Measurements from ENCODE around the gene EAF2. TPM values are rescaled to one million over a fixed set of nuclear protein-coding genes. Genes with fewer than 3 reads are reported as not detected.

The EAF2 gene
- polyA plus RNA-seq (ENCODE audit: insufficient read length in 4 of 4) = 10 to 100 TPM in 1 of 4 donors, 1 to 10 TPM in 3; 7.4 to 11.2 (median 8.6) TPM

- peak; percentile 91 to 95 (median 94) for DNase-seq (ENCODE audit: low read depth in 4 of 4, low spot score in 3 of 4)
These were observed at the start of gene EAF2, which contains the start of gene IQCB1 for GRCh38 chr3:121834671-121835464. Gene EAF2 (plus strand): TSS chr3:121835209. CDS start chr3:121835286, 77 bp downstream. Gene IQCB1 (minus strand): TSS chr3:121835060. CDS start chr3:121828960, 6,100 bp downstream.

- DNase-seq (ENCODE audit: low read depth in 4 of 4, low spot score in 3 of 4) = no peak
These were observed 48.5 kb upstream of the EAF2 start for GRCh38 chr3:121786485-121786884.

GRCh38 chr3:121793078-121793477 lies 41.9 kb upstream of the EAF2 start:
- DNase-seq (ENCODE audit: low read depth in 4 of 4, low spot score in 3 of 4) = no peak

- no peak for DNase-seq (ENCODE audit: low read depth in 4 of 4, low spot score in 3 of 4)
These were observed 40.6 kb upstream of the EAF2 start for GRCh38 chr3:121794264-121794983.

GRCh38 chr3:121796970-121797369 lies 38.0 kb upstream of the EAF2 start:
- DNase-seq (ENCODE audit: low read depth in 4 of 4, low spot score in 3 of 4) = no peak

- DNase-seq (ENCODE audit: low read depth in 4 of 4, low spot score in 3 of 4) = no peak
These were observed 34.1 kb upstream of the EAF2 start for GRCh38 chr3:121800906-121801305.

- no peak for DNase-seq (ENCODE audit: low read depth in 4 of 4, low spot score in 3 of 4)
These were observed 31.2 kb upstream of the EAF2 start for GRCh38 chr3:121803771-121804320.

GRCh38 chr3:121809249-121809648 lies 25.8 kb upstream of the EAF2 start:
- DNase-seq (ENCODE audit: low read depth in 4 of 4, low spot score in 3 of 4) = no peak

GRCh38 chr3:121817753-121818152 lies 17.3 kb upstream of the EAF2 start:
- no peak for DNase-seq (ENCODE audit: low read depth in 4 of 4, low spot score in 3 of 4)

GRCh38 chr3:121818578-121818977 lies 16.4 kb upstream of the EAF2 start:
- no peak for DNase-seq (ENCODE audit: low read depth in 4 of 4, low spot score in 3 of 4)

- no peak for DNase-seq (ENCODE audit: low read depth in 4 of 4, low spot score in 3 of 4)
These were observed 15.8 kb upstream of the EAF2 start for GRCh38 chr3:121819236-121819635.

- no peak for DNase-seq (ENCODE audit: low read depth in 4 of 4, low spot score in 3 of 4)
These were observed 13.4 kb upstream of the EAF2 start for GRCh38 chr3:121821421-121822199.

GRCh38 chr3:121822973-121823372 lies 12.0 kb upstream of the EAF2 start:
- no peak for DNase-seq (ENCODE audit: low read depth in 4 of 4, low spot score in 3 of 4)

- peak in 2 of 4 donors; percentile 3 to 25 for DNase-seq (ENCODE audit: low read depth in 4 of 4, low spot score in 3 of 4)
These were observed 795 bp upstream of the EAF2 start for GRCh38 chr3:121834157-121834670.

GRCh38 chr3:121835465-121835801 lies 424 bp downstream of the EAF2 start:
- DNase-seq (ENCODE audit: low read depth in 4 of 4, low spot score in 3 of 4) = peak in 2 of 4 donors; percentile 10 to 21

- DNase-seq (ENCODE audit: low read depth in 4 of 4, low spot score in 3 of 4) = no peak
These were observed 1.1 kb downstream of the EAF2 start for GRCh38 chr3:121836064-121836463.

GRCh38 chr3:121836481-121836880 lies 1.5 kb downstream of the EAF2 start:
- DNase-seq (ENCODE audit: low read depth in 4 of 4, low spot score in 3 of 4) = no peak

- no peak for DNase-seq (ENCODE audit: low read depth in 4 of 4, low spot score in 3 of 4)
These were observed 5.0 kb downstream of the EAF2 start for GRCh38 chr3:121839962-121840361.

- no peak for DNase-seq (ENCODE audit: low read depth in 4 of 4, low spot score in 3 of 4)
These were observed 9.9 kb downstream of the EAF2 start for GRCh38 chr3:121844892-121845291.

- DNase-seq (ENCODE audit: low read depth in 4 of 4, low spot score in 3 of 4) = no peak
These were observed 17.2 kb downstream of the EAF2 start for GRCh38 chr3:121852256-121852655.
